ENCODE results near the gene TSSK3. TPM values are rescaled to one million over a fixed set of nuclear protein-coding genes. Genes with fewer than 3 reads are reported as not detected.
A peak's percentile ranks its signal among the peaks of the same experiment; 100 is the strongest.

Gene TSSK3
- total and polyA plus RNA-seq, 2 donors (not counting 1 experiment from before 2014, with no cell fraction given) = 1.8 to 11.6 TPM

GRCh38 chr1:32376199-32376598 is 13.9 kb downstream of the TSSK3 start:
- H3K4me2 ChIP-seq (replicated peaks; ENCODE audit: low read depth, low read length, poor library complexity, severe bottlenecking) = no peak overlapping the region
- H3K4me1 ChIP-seq (ENCODE audit: control insufficient read depth in 2 of 2, insufficient read depth in 2 of 2, low read length in 2 of 2) = peaks cover 10 to 13% of the 10 kb centered on the region in 2 donors
- DNase-seq (no peak), ATAC-seq (ENCODE audit: low read depth) (no peak)
- H3K9me3 ChIP-seq (ENCODE audit: control extremely low read depth in 1 of 3, control insufficient read depth in 2 of 3, insufficient read depth in 1 of 3, low read length in 2 of 3) = no peaks in the 10 kb centered on the region
- no peak overlapping the region for H3K27ac Mint-ChIP-seq
- peaks cover 12% of the 10 kb centered on the region for H3K4me1 Mint-ChIP-seq
- ChIA-PET CTCF (interaction anchor here (1.2 to 1.5 kb wide), 2 partner anchors 9 to 161 kb away, joined by 3 to 6 read pairs; no protein-coding TSS in a partner anchor), POLR2A (no interaction called here)
- H3K79me2 ChIP-seq (ENCODE audit: control insufficient read depth, insufficient read depth, low read length) = no peaks in the 10 kb centered on the region
- peaks cover 6 to 83% of the 10 kb centered on the region in 2 experiments for H3K36me3 ChIP-seq (replicated peaks in 1 of 2; ENCODE audit: control extremely low read depth in 1 of 2, control insufficient read depth in 1 of 2, extremely low read depth in 1 of 2, insufficient read depth in 2 of 2, low read length in 1 of 2)
- no peaks in the 10 kb centered on the region for H3K9me3 Mint-ChIP-seq (ENCODE audit: insufficient read depth)
- TF ChIP-seq EZH2 (IDR thresholded peaks at IDR 0.05; ENCODE audit: borderline replicate concordance, insufficient read depth, low read depth, low read length, poor library complexity, severe bottlenecking) (no peak), CTCF (IDR thresholded peaks at IDR 0.05) (no peak)
- H3K27me3 ChIP-seq (replicated peaks in 1 of 4; ENCODE audit: control extremely low read depth in 1 of 4, control insufficient read depth in 3 of 4, insufficient read depth in 4 of 4, low read length in 3 of 4) = no peaks in the 10 kb centered on the region
- no peak overlapping the region for H3K27ac ChIP-seq (ENCODE audit: low read length in 2 of 2)
- H3K4me3 Mint-ChIP-seq = no peak overlapping the region
- H2AFZ ChIP-seq (ENCODE audit: insufficient read depth, low read depth, low read length, poor library complexity, severe bottlenecking) = no peak overlapping the region
- intact Hi-C loops (cut with micrococcal nuclease) = no loop called here
- H3K27me3 Mint-ChIP-seq = no peaks in the 10 kb centered on the region
- no peak overlapping the region for H3K9ac ChIP-seq (ENCODE audit: low read length)
- H3K4me3 ChIP-seq (ENCODE audit: control extremely low read depth in 1 of 5, extremely low read depth in 1 of 5, insufficient read depth in 1 of 5, low read depth in 2 of 5, low read length in 4 of 5) = no peak overlapping the region
- peaks cover 22% of the 10 kb centered on the region for H4K20me1 ChIP-seq (ENCODE audit: control insufficient read depth, insufficient read depth, low read length, poor library complexity, severe bottlenecking)
- WGBS (ENCODE audit: insufficient coverage) = 97% methylated on average over 5 of the region's 11 CpGs

- WGBS (ENCODE audit: insufficient coverage) = 96% methylated on average over 11 of the region's 12 CpGs
- no peak overlapping the region for H3K9ac ChIP-seq (ENCODE audit: low read length)
- H3K4me1 Mint-ChIP-seq = peaks cover 5% of the 10 kb centered on the region
- no peak overlapping the region for H3K4me3 Mint-ChIP-seq
- ATAC-seq (ENCODE audit: low read depth) (no peak), DNase-seq (peak; percentile 11)
- H3K4me1 ChIP-seq (ENCODE audit: control insufficient read depth in 2 of 2, insufficient read depth in 2 of 2, low read length in 2 of 2) = peaks cover under 1 to 2% of the 10 kb centered on the region in 2 donors
- H2AFZ ChIP-seq (ENCODE audit: insufficient read depth, low read depth, low read length, poor library complexity, severe bottlenecking) = no peak overlapping the region
- H3K27ac ChIP-seq (ENCODE audit: low read length in 2 of 2) = no peak overlapping the region
- peaks cover 5% of the 10 kb centered on the region for H3K79me2 ChIP-seq (ENCODE audit: control insufficient read depth, insufficient read depth, low read length)
- H3K27ac Mint-ChIP-seq = no peak overlapping the region
- TF ChIP-seq CTCF (IDR thresholded peaks at IDR 0.05) (no peak), EZH2 (IDR thresholded peaks at IDR 0.05; ENCODE audit: borderline replicate concordance, insufficient read depth, low read depth, low read length, poor library complexity, severe bottlenecking) (no peak)
- no peaks in the 10 kb centered on the region for H3K27me3 Mint-ChIP-seq
- H3K27me3 ChIP-seq (replicated peaks in 1 of 4; ENCODE audit: control extremely low read depth in 1 of 4, control insufficient read depth in 3 of 4, insufficient read depth in 4 of 4, low read length in 3 of 4) = no peaks in the 10 kb centered on the region
- CTCF ChIA-PET = interaction anchor here (1.0 kb wide), 2 partner anchors 25 to 162 kb away, joined by 3 to 11 read pairs; no protein-coding TSS in a partner anchor
- no peak overlapping the region for H3K4me3 ChIP-seq (ENCODE audit: control extremely low read depth in 1 of 5, extremely low read depth in 1 of 5, insufficient read depth in 1 of 5, low read depth in 2 of 5, low read length in 4 of 5)
- peaks cover 9 to 90% of the 10 kb centered on the region in 2 experiments for H3K36me3 ChIP-seq (replicated peaks in 1 of 2; ENCODE audit: control extremely low read depth in 1 of 2, control insufficient read depth in 1 of 2, extremely low read depth in 1 of 2, insufficient read depth in 2 of 2, low read length in 1 of 2)
- H3K4me2 ChIP-seq (replicated peaks; ENCODE audit: low read depth, low read length, poor library complexity, severe bottlenecking) = no peak overlapping the region
- H4K20me1 ChIP-seq (ENCODE audit: control insufficient read depth, insufficient read depth, low read length, poor library complexity, severe bottlenecking) = peaks cover 12% of the 10 kb centered on the region
- no peaks in the 10 kb centered on the region for H3K9me3 Mint-ChIP-seq (ENCODE audit: insufficient read depth)
- POLR2A ChIA-PET = no interaction called here
- no peaks in the 10 kb centered on the region for H3K9me3 ChIP-seq (ENCODE audit: control extremely low read depth in 1 of 3, control insufficient read depth in 2 of 3, insufficient read depth in 1 of 3, low read length in 2 of 3)
- intact Hi-C loops (cut with micrococcal nuclease) = no loop called here
Measured at GRCh38 chr1:32377541-32378220, 15.3 kb downstream of the TSSK3 start.

All from B cell (primary cell).